Middle frontal gyrus (tissue), 1 donor: ENCODE results near the gene TEX22.

Experiments used
- DNase-seq: peaks from one replicate; pipeline ENCODE4 v3.0.0-alpha.2; 2015; ENCODE audit warnings: low spot score; ENCODE audit errors: extremely low spot score

Gene TEX22

GRCh38 chr14:105455086-105455640 is 56.8 kb downstream of the TEX22 start:
- no peak for DNase-seq

GRCh38 chr14:105455766-105456660 is 57.7 kb downstream of the TEX22 start:
- no peak for DNase-seq

GRCh38 chr14:105456736-105457617 is 58.6 kb downstream of the TEX22 start:
- no peak for DNase-seq

- no peak for DNase-seq
Measured at GRCh38 chr14:105458010-105458409, 59.7 kb downstream of the TEX22 start.

GRCh38 chr14:105458571-105458970 is 60.2 kb downstream of the TEX22 start:
- DNase-seq, result no peak

GRCh38 chr14:105460116-105460515 is 61.8 kb downstream of the TEX22 start:
- no peak for DNase-seq

GRCh38 chr14:105460616-105461015 is 62.3 kb downstream of the TEX22 start:
- no peak for DNase-seq

- no peak for DNase-seq
Measured at GRCh38 chr14:105461903-105462302, 63.6 kb downstream of the TEX22 start.
